GM23248 (cell line): Measurements from ENCODE around the gene SUSD3.

Source experiments
- EZH2 ChIP-seq: fragments of 200-600 bp; sonication (generic); IDR thresholded peaks from 2 replicates; pipeline ENCODE4 v1.6.1; 2018; ENCODE audit warnings: antibody characterized with exemption, mild to moderate bottlenecking; ENCODE audit not compliant: insufficient read depth, poor library complexity, severe bottlenecking
- EZH2phosphoT487 ChIP-seq: fragments of 200-600 bp; sonication (generic); IDR thresholded peaks from 2 replicates; pipeline ENCODE4 v1.6.1; 2018; ENCODE audit warnings: antibody characterized with exemption, moderate library complexity, mild to moderate bottlenecking, low read depth; ENCODE audit not compliant: insufficient read depth

GRCh38 chr9:93091056-93091452, 32.6 kb downstream of the SUSD3 start:
- no peak for TF ChIP-seq EZH2phosphoT487
- no peak for TF ChIP-seq EZH2
